AML-193 (cell line): ENCODE measurements around the gene AHDC1.
"Not testable (repeated sequence)": the region's sequence is repeated elsewhere in the genome, so short reads cannot be mapped to it uniquely, and the experiment has no call there.

Experiments used
- DNase-seq, 2 experiments: peaks; one replicate each; lab custom pipeline; 2025; lab: John Stamatoyannopoulos, UW

AHDC1 gene

DNA sequence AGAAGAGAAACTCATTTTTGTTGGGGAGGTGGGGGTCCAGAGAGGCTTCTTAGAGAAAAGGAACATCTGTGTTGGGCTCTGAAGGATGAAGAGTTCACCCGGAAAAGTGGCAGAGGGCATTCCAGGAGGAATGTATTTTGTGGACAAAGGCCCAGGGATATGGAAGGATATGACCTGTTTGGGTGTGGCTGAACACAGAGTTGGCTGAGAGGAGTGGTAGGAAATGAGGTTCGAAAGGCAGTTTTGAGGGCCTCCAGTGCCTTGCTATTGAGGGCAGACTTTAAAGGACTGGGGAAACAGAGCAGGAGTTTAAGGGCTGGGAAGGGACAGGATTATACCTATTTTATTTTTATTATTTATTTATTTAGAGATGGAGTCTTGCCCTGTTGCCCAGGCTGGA is 86.6 kb downstream of the AHDC1 start:
- no peak for DNase-seq

DNA sequence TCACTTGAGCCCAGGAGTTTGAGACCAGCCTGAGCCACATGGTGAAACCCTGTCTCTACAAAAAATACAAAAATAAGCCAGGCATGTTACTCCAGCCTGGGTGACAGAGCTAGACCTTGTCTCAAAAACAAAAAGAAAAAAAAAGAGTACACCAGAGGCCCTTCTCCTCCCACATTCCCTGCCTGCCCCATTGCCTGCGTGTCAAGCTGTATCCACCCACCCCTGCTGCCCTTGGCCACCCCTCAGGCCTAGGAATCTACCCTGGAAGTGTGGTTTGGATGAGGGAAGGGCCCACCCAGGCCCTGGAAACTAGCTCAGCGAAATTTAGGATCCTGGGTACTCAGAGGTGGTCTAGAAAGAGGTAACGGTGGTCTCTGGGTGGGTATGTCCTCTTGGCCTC is 88.3 kb downstream of the AHDC1 start:
- no peak for DNase-seq

DNA sequence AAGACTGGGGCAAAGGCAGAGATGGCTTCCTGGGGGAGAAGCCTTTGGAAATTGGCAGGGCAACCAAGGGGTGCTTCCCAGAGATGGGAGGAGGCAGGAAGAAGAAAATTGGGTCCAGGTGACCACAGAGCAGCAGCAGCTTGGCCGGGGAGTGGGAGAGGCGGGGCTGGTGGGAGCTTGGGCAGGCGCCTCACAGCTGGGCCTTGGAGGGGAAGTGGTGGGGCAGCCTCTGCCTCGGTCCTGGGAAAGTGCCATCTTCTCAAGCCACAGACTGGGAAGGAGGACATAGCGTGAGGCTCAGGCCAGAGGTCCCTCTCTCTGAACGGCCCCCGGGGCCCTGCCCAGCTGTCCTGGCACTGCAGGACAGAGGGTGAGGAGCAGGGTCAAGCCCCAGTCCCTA is 90.0 kb downstream of the AHDC1 start:
- DNase-seq = no peak

DNA sequence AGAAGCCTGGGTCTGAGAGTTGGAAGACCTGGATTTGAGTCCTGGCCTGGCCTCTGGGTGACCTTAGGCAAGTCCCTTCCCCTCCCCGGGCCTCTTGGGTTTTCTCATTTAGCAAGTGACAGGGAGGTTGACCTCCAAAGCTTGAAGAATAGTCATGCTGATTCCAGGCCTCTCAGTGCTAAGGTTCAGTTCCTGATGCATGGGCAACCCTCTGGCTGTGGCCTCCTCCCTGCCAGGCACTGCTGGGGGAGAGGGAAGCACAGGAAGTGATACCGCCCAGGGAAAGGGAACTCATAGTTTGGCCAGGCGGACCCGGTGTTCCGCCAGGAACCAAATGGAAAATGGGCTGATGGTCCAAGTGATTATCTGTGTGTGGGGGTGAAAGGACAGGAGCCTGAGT is 90.4 kb downstream of the AHDC1 start:
- no peak for DNase-seq

DNA sequence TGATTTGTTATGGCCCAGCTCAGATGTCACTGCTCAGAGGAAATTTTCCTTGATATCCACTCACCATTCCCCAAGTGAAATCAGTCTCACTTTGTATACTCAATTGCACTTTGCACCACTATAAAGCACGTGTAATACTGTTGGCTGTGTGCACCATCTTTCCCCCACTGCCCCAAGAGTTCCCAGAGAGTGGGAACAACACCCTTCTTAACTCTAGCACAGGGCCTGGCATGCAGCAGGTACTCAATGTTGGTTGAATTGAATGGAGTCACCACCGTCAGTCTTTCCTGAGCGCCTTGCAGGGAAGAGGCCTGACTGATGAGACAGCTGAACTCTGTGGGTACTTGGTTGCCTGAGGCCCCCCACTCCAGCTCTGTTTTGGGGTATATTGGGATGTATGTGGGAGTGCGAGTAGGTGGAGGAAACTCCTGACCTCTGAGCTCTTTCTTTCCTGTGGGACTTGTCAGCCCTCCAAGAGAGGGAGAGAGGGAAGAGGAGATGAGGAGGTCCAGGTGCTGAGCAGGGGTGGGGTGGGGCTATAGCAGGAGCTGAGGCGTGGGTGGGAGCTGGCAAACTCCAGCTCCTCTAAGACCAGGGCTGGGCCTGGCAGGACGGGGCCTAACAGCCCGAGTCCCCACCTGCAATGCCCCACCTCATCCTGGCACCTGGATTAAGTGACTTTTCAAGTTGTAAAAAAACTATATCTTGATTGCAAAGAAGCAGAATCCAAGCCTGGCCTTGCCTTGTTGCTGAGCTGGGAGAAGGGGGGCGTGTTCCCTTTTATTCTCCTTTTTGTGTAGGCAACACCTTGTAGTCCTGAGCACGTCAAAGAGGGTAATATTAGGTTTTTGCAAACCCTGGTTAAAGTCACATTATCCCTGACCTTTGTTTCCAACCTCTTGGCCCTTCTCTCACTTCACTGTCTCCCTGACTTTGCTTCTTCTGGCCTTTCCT is 94.5 kb downstream of the AHDC1 start:
- no peak for DNase-seq

DNA sequence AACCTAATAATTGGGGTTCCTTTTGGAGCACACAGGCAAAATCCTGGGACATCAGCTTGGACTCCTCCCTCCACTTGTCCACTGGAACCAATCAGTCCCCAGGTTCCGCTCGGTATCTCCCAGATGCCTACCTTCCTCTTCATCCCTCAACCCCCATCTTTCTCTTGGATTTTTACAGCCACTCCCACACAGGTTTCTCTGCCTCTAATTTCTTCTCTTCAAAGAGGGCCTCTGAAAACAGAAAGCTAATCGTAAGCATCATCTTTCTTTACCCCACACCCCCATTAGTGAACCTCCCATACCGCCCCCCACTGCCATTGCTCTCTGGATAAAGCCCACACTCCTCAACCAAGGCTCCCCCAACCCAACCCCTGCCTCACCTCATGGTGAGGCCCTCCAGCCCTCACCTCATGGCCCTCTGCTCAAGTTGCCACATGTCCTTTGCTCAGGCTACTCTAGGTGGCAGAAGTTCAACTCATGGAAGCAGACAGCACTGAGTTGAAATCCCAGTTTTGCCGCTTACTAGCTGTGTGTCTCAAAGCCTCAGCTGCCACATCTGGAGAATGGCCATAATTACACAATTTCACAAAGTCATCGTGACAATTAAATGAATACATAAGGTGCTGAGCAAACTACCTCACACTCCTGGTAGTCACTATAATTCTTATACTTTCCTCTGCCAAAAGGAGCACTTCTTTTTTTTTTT is 95.8 kb downstream of the AHDC1 start:
- DNase-seq = no peak

DNA sequence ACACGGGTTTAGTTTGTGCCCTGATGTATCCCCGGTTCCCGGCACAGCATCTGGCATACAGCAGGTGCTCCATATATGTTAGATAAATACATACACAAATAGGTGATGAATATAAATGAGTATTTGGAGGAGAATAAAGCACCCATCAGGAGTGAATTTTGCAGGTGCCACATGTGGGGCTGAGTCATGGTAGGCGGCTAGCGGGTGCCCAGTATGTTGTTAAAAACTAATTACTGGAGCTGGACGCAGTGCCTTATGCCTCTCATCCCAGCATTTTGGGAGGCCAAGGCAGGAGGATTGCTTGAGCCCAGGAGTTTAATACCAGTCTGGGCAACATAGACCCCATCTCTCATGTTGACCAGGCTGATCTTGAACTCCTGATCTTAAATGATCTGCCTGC is 97.2 kb downstream of the AHDC1 start:
- DNase-seq = no peak

DNA sequence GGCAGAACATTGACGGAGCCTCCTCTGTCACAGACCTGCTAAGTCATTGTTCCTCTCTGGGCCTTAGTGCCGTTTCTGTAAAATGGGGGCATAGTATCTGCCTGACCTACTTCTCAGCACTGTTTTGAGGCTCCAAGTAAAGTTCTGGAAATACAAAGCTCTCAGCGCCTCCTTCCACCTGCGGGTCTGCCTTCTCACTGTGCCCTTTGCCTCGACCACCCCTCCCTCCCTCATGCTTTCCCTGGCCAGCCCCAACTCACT is 98.6 kb downstream of the AHDC1 start:
- DNase-seq = no peak

DNA sequence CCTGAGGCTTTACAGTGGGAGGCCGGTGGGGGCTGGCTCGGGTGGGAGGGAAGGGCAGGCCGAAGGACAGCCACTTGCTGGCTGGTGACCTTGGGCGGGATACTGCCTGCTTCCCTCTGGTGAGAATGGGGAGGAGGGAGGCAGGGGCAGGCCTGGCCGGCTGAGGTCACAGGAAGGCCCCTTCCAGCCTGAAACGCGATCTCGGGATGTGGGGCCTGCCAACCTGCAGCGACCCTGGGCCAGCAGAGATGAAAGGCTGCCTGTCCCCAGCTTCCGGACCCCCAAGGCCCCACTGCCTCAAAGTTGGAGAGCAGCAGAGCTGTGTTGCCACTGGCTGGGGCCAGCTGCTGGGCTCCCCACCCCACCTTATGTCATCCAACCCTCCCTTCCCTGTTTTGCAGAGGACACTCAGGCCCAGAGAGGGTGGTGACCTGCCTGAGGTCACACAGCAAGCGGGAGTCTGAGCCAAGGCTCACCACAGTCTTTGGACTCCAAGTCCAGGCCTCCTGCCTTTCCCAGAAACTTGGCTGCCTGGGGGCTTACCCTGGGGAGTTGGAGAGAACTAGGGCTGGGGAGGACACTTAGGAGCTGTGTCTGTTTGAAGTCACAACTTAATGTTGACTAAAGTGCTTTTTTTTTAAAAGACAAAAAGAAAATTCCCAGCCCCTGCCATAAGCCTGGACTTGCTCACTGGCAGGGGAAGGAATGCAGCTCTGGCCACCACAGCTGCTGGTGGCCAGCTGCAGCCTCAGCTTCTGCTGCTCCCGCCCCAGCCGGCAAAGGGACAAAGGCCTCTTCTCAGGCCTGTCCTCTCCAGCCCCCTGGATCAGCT is 99.1 kb downstream of the AHDC1 start:
- DNase-seq = no peak

DNA sequence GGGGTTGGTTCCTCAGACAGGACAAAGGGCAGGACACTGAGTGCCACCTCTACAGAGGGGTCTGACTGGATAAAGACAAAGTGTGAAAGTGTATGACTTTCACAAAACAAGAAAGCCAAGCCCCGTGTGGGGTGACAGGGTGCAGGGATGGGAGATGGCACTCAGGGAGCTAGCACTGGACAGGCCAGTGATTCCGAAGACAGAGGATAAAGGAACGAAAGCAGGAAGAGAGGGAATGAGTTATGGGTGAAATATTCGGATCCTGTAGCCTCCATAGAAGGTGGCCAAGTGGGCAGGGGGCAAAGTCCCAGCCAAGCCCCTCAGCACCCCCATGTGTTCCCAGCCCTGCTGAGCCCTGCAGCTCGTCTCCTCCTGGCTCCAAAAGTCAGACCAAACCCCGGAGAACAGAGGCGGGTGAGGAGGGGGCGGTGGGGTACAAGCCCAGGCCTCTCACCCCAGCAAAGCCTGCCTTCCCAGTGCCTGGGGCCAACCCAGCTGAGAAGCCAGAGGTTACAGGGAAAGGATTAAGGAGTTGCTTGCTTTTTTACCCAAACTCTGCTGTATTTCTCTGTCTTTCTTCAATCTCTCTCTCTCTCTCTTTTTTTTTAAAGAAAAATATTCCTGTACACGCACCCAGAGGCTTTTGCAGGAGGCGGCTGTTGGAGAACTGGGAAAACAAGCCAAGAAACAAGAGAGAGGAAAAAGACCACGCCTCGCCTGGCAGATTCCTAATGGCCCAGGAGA is 99.9 kb downstream of the AHDC1 start:
- no peak for DNase-seq

DNA sequence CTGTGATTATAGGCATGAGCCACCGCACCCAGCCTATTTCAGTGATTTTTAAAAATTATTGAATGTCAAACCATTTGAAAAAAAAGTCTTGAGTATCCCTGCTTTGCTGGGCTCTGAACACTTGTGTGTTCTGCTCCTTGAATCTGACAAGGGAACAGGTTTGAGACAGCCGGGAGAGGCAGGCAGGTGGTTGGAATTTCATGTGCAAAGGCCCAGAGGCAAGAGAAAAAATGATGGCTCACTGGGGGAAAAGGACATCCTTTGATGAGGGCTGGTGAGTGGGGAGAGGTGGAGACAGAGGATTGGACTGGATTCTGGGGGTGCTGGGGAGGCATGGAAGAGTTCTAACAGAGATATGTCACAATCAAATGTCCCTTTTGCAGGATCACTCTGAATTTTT is 100.9 kb downstream of the AHDC1 start:
- no peak for DNase-seq

DNA sequence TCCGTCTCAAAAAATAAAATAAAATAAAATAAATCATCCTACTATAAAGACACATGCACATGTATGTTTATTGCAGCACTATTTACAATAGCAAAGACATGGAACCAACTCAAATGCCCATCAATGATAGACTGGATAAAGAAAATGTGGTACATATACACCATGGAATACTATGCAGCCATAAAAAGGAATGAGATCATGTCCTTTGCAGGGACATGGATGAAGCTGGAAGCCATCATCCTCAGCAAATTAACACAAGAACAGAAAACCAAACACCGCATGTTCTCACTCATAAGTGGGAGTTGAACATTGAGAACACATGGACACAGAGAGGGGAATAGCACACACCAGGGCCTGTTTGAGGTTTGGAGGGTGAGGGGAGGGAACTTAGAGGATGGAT is 102.8 kb downstream of the AHDC1 start:
- DNase-seq = not testable (repeated sequence)

DNA sequence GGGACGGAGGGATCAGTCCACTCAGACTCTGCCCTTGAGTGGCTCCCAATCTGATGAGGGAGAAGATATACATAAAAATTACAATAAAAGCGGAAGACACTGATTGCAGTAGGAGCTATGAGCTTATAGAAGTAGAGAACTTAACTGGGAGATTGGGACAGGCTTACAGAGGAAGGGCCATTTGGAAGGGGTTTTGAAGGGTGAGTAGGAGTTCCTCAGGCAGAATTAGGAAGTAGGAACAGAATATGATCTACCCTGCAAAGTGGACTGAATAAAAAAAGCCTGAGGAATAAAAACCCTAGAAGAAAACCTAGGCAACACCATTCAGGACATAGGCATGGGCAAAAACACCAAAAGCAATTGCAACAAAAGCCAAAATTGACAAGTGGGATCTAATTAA is 104.8 kb downstream of the AHDC1 start:
- DNase-seq = no peak

DNA sequence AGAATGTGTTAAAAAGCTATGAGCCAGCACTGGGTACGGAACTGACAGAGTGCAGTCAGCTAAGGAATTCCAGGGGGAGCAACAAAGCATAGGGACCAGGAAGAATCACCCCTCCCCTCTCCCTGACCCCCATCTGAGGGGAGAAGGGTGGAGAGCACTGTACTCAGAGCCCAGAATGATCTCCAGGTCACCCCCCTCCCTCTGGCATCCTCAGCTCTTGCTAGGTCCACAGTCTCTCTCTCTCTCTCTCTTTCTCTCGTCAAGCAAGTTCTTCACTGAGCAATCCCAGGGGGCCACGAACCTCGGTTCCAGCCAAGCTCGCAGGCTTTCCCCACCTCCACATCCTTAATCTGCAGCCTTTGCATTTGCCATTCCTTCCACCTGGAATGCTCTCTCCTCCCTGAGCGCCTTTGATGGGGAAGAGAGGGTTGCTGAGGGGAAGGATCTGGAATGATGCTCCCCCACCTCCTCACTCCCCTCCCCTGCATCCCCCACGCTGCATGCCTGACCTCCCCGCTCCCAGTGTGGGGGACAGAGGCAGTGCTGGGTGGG is 107.3 kb downstream of the AHDC1 start:
- no peak for DNase-seq

DNA sequence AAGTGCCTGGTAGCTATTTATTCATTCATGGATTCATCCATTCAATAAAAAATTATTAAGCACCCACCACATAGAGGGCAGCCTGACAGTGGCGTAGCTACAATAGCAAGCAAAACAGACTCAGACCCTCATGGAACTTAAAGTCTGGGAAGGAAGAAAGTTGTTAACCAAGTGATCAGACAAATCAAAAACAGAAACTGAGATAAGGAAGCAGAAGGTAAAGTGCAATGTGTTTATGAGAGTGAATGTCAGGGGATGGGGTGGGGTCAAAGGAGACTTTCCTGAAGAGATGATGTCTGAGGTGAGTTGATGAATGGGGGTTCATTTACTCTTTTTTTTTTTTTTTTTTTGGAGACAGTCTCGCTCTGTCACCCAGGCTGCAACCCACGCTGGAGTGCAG is 111.1 kb downstream of the AHDC1 start:
- no peak for DNase-seq

DNA sequence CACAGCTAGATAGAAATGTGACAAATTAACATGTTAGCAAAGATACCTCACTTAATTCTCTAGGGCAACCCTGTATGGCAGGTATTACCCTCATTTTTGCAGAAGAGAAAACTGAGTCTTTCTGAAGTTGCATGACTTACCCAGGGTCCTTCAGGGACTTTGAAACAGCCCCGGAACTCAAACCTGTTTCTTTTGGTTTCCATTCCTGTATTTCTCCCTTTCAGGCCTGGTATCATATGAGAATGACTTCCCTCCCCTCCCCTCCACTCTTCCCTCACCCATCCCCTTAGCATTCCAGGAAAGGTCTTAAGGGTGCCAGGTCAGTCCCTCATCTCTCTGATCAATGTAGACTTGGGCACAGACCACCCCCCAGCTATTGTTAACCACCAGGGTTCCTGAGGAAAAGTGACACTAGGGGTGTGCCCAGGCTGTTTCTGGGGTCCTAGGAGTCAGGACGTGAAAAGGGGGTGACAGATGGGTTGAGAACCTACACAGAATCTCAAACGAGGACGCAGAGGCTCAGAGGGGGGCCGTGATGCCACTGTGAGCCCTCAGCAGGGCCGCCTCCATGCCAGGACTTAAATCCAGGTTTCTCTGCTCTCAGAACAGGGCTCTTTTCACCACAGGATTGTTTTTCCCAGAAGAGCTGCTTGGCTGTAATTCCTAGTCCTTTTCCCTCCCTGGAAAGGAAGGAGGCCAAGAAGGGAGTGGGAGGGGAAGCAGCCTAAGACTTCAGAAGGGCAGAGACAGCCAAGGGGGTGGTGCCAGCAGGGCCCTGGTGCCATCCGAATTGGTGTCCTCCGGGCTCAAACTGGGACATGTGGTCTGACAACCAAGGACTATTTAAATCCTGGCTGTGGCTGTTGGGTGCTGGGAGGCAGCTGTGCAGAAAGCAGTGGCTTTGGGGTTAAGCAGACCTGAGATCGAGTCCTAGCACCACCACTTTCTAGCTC is 111.9 kb downstream of the AHDC1 start:
- DNase-seq = no peak

DNA sequence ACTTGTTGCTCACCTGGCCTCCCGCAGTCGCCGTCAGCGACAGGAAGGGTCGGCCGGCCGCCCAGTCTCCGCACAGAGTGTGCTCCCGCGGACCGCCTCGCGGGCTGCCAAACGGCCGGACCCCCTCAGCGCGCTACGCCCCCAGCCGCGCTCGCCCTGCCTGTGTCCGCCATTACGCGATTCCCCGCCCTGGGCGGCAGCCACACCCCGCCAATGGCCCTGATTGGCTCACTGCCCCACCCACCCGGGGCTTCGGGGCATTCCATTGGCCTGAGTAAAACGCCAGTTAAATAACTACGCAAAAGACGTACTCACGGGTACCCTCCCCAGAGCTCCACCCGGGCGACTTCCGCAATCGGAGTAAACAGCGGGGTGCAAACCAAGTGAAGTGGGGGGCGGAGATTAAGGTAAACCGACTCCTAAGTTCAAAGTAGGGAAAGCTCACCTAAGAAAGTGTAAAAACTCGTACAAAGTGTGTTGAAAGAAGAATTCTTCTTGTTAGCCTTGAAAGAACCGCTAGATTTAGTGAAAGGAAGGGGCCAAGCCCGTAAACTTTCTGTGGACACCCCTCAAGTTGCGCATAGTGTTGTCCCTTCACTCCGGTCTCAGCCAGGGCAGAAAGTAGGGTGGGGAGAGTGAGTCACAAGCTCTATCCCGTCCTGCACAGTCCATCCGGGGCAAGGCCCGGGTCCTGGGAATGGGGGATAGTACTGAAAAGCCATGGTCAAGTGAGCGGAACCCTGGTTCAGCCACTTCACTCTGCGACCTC is 113.8 kb downstream of the AHDC1 start, which contains the start of gene WASF2:
WASF2 (minus strand) TSS at position 195 of the 769 bp plus-strand sequence. CDS start 61,277 bp downstream, outside the sequence.
- DNase-seq = peak; percentile 94 to 95

DNA sequence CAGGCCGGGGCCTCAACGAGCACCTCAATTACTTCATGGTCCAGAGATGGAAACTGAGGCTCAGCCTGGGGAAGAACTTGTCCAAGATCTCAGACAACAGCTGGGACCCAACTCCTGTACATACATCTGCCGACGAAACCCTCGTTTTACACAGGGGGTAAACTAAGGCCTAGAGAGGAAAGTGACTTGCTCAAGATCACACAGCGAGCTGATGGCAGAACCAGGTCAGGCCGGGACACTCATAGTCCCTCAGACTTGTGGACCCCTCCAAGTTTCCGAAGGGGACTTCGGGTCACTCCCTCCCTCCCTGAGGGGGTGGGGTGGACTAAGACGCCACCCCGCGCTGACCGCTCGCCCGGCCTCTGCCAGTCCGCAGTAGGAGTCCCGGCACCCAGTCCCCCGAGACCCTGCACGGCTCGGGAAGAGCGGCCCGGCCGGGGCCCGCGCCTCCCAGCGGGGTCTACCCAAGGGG is 114.4 kb downstream of the AHDC1 start:
- no peak for DNase-seq
